CD8-positive, alpha-beta memory T cell (primary cell): Measurements from ENCODE around the gene RPS6KL1. TPM values are rescaled to one million over a fixed set of nuclear protein-coding genes. Genes with fewer than 3 reads are reported as not detected.

Experiments
- CTCF ChIA-PET: fragments of 350-600 bp; sonication (Branson Sonifier 250); formaldehyde crosslinking; loops from one replicate; lab custom pipeline; 2021; ENCODE audit warnings: antibody characterized with exemption; lab: Charles Lee
- POLR2A ChIA-PET: fragments of 350-600 bp; sonication (Branson Sonifier 250); formaldehyde crosslinking; loops from one replicate; lab custom pipeline; 2021; ENCODE audit warnings: antibody characterized with exemption; lab: Charles Lee
- DNase-seq, 5 donors: peaks; one replicate each; pipeline versions ENCODE4 v3.0.0 to v3.0.0-alpha.2; 2020 to 2022; ENCODE audit warnings: mixed read lengths in 1 of 5
- H3K27ac ChIP-seq: one replicate; pipeline ENCODE4 v1.7.0; 2013; ENCODE audit warnings: low read depth, mild to moderate bottlenecking, low read length, moderate library complexity
- H3K27me3 ChIP-seq: 2 replicates; pipeline ENCODE4 v1.7.0; 2013; ENCODE audit warnings: low read length, mild to moderate bottlenecking; ENCODE audit not compliant: insufficient read depth, poor library complexity, severe bottlenecking
- H3K36me3 ChIP-seq: 2 replicates; pipeline ENCODE4 v1.7.0; 2013; ENCODE audit warnings: mild to moderate bottlenecking, low read length, moderate library complexity; ENCODE audit not compliant: insufficient read depth
- H3K4me1 ChIP-seq: 2 replicates; pipeline ENCODE4 v1.7.0; 2013; ENCODE audit warnings: mild to moderate bottlenecking, low read length, moderate library complexity; ENCODE audit not compliant: insufficient read depth
- H3K4me3 ChIP-seq: 2 replicates; pipeline ENCODE4 v1.7.0; 2013; ENCODE audit warnings: mild to moderate bottlenecking, low read length
- H3K9me3 ChIP-seq: 2 replicates; pipeline ENCODE4 v1.7.0; 2013; ENCODE audit warnings: mild to moderate bottlenecking, low read length
- H3K27ac Mint-ChIP-seq, 8 donors: one replicate each; pipeline ENCODE4 v1.8.0; 2020 to 2021; ENCODE audit warnings: mixed read lengths in 8 of 8, mild to moderate bottlenecking in 6 of 8, inconsistent platforms in 3 of 8, moderate library complexity in 3 of 8
- H3K27me3 Mint-ChIP-seq, 2 donors: one replicate each; pipeline ENCODE4 v1.8.0; 2020 to 2021; ENCODE audit warnings: mixed read lengths in 2 of 2, mild to moderate bottlenecking in 1 of 2, moderate library complexity in 1 of 2
- H3K36me3 Mint-ChIP-seq, 3 donors: one replicate each; pipeline ENCODE4 v1.8.0; 2020 to 2021; ENCODE audit warnings: mixed read lengths in 3 of 3, inconsistent platforms in 1 of 3, mild to moderate bottlenecking in 1 of 3
- H3K4me1 Mint-ChIP-seq, 3 donors: one replicate each; pipeline ENCODE4 v1.8.0; 2020 to 2021; ENCODE audit warnings: mixed read lengths in 3 of 3, inconsistent platforms in 1 of 3, mild to moderate bottlenecking in 1 of 3
- H3K4me3 Mint-ChIP-seq, 7 donors: one replicate each; pipeline ENCODE4 v1.8.0; 2020 to 2021; ENCODE audit warnings: mixed read lengths in 7 of 7, mild to moderate bottlenecking in 6 of 7, moderate library complexity in 4 of 7, inconsistent platforms in 2 of 7
- H3K9me3 Mint-ChIP-seq, 5 donors: one replicate each; pipeline ENCODE4 v1.8.0; 2020 to 2022; ENCODE audit warnings: mixed read lengths in 5 of 5, mild to moderate bottlenecking in 3 of 5, moderate library complexity in 2 of 5, inconsistent platforms in 1 of 5
- polyA plus RNA-seq: library from polyadenylated mRNA; unstranded; fragments of 300-500 nt; fragmentation: Illumina TruSeq; gene quantifications from one replicate; pipeline ENCODE4 v1.2.3, GENCODE V29; 2021
- total RNA-seq, 2 experiments: library from RNA; stranded (reverse); gene quantifications; one replicate each; pipeline ENCODE4 v1.2.3, GENCODE V29; 2021

The RPS6KL1 gene
- total and polyA plus RNA-seq, 3 experiments from 2014 or later, result 4.8 to 5.0 TPM; not detected in 1

DNA sequence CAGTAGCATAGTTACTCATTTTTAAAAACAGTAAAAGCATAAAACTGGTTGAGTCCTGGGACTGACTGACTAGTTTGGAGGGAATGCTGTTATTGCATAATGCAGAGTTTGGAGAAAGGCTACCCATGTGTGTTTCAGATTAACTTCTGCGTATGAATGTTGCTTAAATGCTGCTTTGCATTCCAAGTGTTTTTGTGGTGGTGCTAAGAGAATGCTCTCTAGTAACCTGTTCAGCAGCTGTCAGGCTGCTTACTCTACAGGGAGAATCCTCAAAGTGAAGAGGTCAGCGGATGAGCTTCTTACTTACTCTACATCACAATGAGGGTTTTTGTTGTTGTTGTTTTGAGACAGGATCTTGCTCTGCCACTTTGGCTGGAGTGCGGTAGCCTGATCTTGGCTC, 37.1 kb downstream of the RPS6KL1 start:
- no peak for DNase-seq
- Mint-ChIP-seq H3K27me3 (no peaks in the 10 kb centered on the region), H3K36me3 (peaks cover 0 to 57% (median 6%) of the 10 kb centered on the region in 3 donors), H3K4me1 (peaks cover 66 to 77% (median 70%) of the 10 kb centered on the region in 3 donors), H3K27ac (peak overlapping the region; percentile 19 to 92 (median 76)), H3K4me3 (peak overlapping the region in 4 of 7 donors; percentile 10 to 44 (median 28)), H3K9me3 (no peaks in the 10 kb centered on the region)
- H3K9me3 ChIP-seq, result no peaks in the 10 kb centered on the region
- peaks cover 11% of the 10 kb centered on the region for H3K36me3 ChIP-seq
- peaks cover 50% of the 10 kb centered on the region for H3K4me1 ChIP-seq
- H3K27me3 ChIP-seq, result no peaks in the 10 kb centered on the region
- ChIA-PET CTCF (interaction anchor here (1.1 to 1.5 kb wide), 2 partner anchors 9 to 19 kb away, joined by 4 read pairs; partner anchors contain the start of gene PROX2), POLR2A (no interaction called here)
- no peak overlapping the region for H3K4me3 ChIP-seq
- no peak overlapping the region for H3K27ac ChIP-seq

DNA sequence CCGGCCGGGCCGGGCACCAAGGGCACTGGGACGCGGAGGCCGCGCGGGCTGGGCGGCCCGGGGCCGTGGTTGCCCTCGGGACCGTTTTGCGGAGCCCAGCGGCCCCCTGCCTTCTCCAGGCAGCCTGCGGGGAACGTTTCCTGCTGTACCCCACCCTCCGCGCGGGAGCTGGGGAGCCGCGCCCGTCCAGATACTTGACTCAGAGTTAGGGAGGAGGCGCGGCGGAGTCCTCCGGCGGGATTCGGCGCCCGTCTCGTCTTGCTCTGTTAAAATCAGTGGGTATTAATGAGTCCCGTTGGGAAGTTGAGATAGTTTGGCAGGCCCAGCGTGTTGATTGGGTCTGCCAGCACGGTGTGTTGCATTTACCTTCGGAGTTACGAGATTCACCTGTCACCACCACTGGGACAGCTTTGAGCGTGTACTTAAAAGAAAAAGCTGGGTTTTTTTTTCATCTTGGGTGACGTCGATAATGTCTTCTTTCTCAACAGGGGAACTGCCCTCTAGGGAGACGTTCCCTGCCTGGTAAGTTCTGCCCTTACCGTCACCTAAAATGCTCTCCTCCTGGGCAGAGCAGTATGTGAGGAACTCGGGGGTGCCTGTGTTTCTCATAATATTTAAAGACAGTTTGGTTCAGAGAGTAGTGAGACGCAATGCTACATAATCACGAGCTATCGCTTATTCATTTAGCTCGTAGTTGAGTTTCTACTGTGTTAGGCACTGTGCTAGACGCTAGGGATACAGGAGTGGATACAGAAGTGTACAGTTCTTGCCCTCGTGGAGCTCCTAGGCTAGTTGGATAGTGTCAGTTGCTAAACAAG, 40.7 kb downstream of the RPS6KL1 start:
- ChIA-PET CTCF (interaction anchor here (0.9 to 12.1 kb wide), 11 partner anchors 8 to 273 kb away, joined by 3 to 125 read pairs (median 6); no protein-coding TSS in a partner anchor), POLR2A (interaction anchor here (0.7 to 2.1 kb wide), 5 partner anchors 14 to 264 kb away, joined by 3 to 14 read pairs (median 5); no protein-coding TSS in a partner anchor)
- H3K27ac ChIP-seq, result peak overlapping the region; percentile 93
- Mint-ChIP-seq H3K27me3 (no peaks in the 10 kb centered on the region), H3K9me3 (no peaks in the 10 kb centered on the region), H3K36me3 (peaks cover 0 to 33% (median 2%) of the 10 kb centered on the region in 3 donors), H3K4me1 (peaks cover 60 to 81% (median 72%) of the 10 kb centered on the region in 3 donors), H3K4me3 (peak overlapping the region; percentile 97 to 100 (median 99)), H3K27ac (peak overlapping the region; percentile 91 to 100 (median 99))
- H3K36me3 ChIP-seq, result no peaks in the 10 kb centered on the region
- H3K4me3 ChIP-seq, result peak overlapping the region; percentile 92
- H3K4me1 ChIP-seq, result peaks cover 37% of the 10 kb centered on the region
- peak; percentile 41 to 78 (median 67) for DNase-seq
- no peaks in the 10 kb centered on the region for H3K27me3 ChIP-seq
- no peaks in the 10 kb centered on the region for H3K9me3 ChIP-seq

DNA sequence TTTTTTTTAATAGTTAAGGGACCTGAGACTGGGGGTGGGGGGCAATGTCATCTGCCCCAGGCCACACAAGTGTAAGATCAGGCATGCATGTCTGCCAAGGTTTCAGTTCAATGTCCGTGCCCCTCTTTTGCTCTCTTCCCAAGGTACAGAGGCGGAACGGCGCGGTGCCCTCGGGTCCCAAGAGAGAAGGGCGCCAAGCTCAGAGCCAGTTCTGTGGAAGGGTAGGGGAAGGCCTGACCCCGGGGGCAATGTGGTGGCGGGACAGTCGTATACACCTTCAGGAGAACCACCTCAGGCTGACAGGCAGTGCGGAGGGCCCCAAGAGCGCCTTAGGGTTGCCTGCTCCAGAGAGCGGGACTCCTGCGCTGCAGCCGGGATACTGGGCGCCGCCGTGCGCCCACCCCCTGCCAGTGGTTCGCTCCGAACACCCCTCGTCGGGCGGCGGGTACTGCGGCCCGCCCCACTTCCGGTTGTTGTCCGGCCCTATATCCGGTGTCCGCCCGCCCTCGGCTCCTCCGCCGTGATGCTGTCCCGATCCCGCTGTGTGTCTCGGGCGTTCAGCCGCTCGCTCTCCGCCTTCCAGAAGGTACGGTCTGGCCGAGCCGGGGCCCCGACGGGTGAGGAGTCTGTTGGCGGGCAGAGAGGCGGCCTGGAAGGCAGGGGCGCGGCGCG, 41.5 kb downstream of the RPS6KL1 start, which contains the start of gene DLST:
Gene DLST, plus strand, starts transcription at position 486 of the 672 bp plus-strand sequence. Its CDS starts 38 bp downstream, at position 524.
- Mint-ChIP-seq H3K36me3 (peaks cover 0 to 33% (median 2%) of the 10 kb centered on the region in 3 donors), H3K27me3 (peaks cover 0 to 1% of the 10 kb centered on the region in 2 donors), H3K4me3 (peak within 1 kb of the TSS; percentile 97 to 100 (median 99)), H3K4me1 (peaks cover 60 to 76% (median 71%) of the 10 kb centered on the region in 3 donors), H3K27ac (peak within 1 kb of the TSS; percentile 91 to 100 (median 99)), H3K9me3 (no peaks in the 10 kb centered on the region)
- Histone ChIP-seq H3K9me3 (no peaks in the 10 kb centered on the region), H3K27ac (peak within 1 kb of the TSS; percentile 93), H3K36me3 (no peaks in the 10 kb centered on the region), H3K4me3 (peak within 1 kb of the TSS; percentile 92), H3K4me1 (peaks cover 39% of the 10 kb centered on the region), H3K27me3 (no peaks in the 10 kb centered on the region)
- DNase-seq, result peak; percentile 76 to 89 (median 81)
- ChIA-PET CTCF (interaction anchor here (1.0 to 12.1 kb wide), 7 partner anchors 9 to 272 kb away, joined by 3 to 125 read pairs (median 7); no protein-coding TSS in a partner anchor), POLR2A (interaction anchor here (0.7 to 2.1 kb wide), 3 partner anchors 14 to 244 kb away, joined by 5 to 14 read pairs (median 5); no protein-coding TSS in a partner anchor)

DNA sequence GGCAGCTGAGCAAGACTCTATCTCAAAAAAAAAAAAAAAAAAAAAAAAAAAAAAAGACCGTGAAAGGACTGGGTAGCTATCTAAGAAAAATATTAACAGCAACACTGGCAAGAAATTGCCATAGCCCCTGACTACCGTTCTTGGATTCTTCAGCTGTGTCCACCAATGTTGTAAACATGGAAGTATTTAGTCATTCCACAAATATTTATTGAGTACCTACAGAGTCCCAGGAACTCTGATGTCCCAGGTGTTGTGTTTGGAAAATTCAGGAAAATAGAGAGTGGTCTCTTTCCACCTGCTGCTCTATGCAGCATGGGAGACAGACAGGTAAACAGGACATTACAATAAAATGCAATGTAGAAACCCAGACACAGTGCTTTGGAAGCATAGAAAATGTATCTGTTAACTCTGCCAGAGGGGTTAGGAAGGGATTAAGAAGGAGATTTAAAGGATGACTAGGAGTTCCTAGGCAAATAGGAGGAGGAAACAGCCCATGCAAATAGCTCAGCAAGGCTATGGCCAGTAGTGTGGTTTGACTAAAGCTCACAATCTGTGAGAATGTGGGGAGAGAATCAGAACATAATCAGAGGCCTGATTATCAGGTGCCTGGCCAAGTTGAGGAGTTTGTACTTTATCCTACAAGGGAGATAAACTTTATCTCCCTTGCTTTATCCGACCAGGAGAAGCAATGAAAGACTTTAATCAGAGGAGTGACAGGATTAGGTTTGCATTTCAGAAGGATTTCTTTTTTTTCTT, 43.5 kb downstream of the RPS6KL1 start:
- H3K27ac ChIP-seq, result no peak overlapping the region
- no peak overlapping the region for H3K4me3 ChIP-seq
- no peaks in the 10 kb centered on the region for H3K27me3 ChIP-seq
- no peak for DNase-seq
- Mint-ChIP-seq H3K27me3 (peaks cover 0 to 1% of the 10 kb centered on the region in 2 donors), H3K4me3 (peak overlapping the region in 5 of 7 donors; percentile 7 to 85 (median 47)), H3K27ac (peak overlapping the region in 7 of 8 donors; percentile 53 to 91 (median 75)), H3K4me1 (peaks cover 55 to 72% (median 66%) of the 10 kb centered on the region in 3 donors), H3K36me3 (peaks cover 0 to 16% (median 0%) of the 10 kb centered on the region in 3 donors), H3K9me3 (no peaks in the 10 kb centered on the region)
- H3K4me1 ChIP-seq, result peaks cover 46% of the 10 kb centered on the region
- H3K36me3 ChIP-seq, result no peaks in the 10 kb centered on the region
- POLR2A ChIA-PET, result interaction anchor here (0.7 kb wide), 1 partner anchor 12 kb away, joined by 4 read pairs; no protein-coding TSS in a partner anchor
- CTCF ChIA-PET, result interaction anchor here (1.1 to 12.1 kb wide), 6 partner anchors 9 to 50 kb away, joined by 3 to 125 read pairs (median 4); no protein-coding TSS in a partner anchor
- no peaks in the 10 kb centered on the region for H3K9me3 ChIP-seq

DNA sequence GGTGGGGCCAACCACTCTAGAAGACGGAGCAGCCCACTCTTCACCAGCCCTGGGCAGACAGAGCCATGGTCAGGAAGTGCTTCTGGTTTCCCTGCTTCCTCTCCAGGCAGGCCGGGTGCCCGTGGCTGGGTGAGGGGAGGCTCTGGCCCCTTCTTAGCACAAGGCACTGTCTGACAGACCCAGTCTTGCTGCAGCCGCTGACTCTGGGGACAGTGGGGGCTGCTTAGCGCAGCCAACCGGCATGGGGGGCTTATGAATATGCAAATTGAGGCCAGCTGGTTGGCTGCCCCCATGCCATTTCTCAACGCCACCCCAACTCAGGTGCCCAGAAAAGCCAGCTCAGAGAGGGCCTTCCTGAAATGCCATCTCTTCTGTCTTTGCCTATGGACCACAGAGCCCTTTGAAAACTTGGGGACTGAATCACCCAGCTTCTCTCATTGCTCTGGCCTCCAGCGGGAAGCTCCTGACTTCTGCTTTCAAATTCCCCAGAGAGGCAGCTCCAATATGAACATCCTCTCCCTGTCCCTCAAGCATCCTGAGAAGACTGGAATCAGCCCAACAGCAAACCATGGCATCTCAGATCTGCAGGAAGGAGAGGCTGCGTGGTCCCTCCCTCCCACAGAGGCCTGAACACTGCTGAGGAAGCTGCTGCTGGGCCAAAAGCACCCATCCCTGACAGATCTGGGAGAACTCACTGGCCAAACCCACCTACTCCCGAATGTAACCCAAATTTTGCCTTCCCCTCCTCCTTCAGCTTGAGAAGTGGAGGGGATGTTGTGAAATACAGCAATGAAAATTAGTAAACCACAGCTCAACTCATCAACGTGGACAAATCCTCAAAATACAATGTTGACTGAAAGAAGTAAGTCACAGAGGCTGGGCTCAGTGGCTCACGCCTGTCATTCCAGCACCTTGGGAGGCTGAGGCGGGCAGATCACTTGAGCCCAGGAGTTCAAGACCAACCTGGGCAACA, 46.8 kb downstream of the RPS6KL1 start, which contains the start of gene PROX2:
Gene PROX2, minus strand, starts transcription at position 205 of the 973 bp plus-strand sequence. CDS start 12,311 bp downstream, outside the sequence.
- Mint-ChIP-seq H3K4me1 (peaks cover 30 to 49% (median 43%) of the 10 kb centered on the region in 3 donors), H3K9me3 (no peaks in the 10 kb centered on the region), H3K27me3 (peaks cover 0 to 1% of the 10 kb centered on the region in 2 donors), H3K36me3 (peaks cover 0 to 3% (median 0%) of the 10 kb centered on the region in 3 donors), H3K4me3 (peak within 1 kb of the TSS; percentile 35 to 71 (median 63)), H3K27ac (peak within 1 kb of the TSS; percentile 34 to 94 (median 80))
- ChIA-PET CTCF (interaction anchor here (0.7 to 12.1 kb wide), 5 partner anchors 8 to 649 kb away, joined by 3 to 125 read pairs (median 4); no protein-coding TSS in a partner anchor), POLR2A (interaction anchor here (0.9 kb wide), 1 partner anchor 113 kb away, joined by 3 read pairs; the partner anchor contains the start of gene YLPM1)
- Histone ChIP-seq H3K27ac (no peak within 1 kb of the TSS), H3K36me3 (no peaks in the 10 kb centered on the region), H3K4me1 (peaks cover 22% of the 10 kb centered on the region), H3K9me3 (no peaks in the 10 kb centered on the region), H3K4me3 (peak within 1 kb of the TSS; percentile 6), H3K27me3 (no peaks in the 10 kb centered on the region)
- DNase-seq, result peak in 4 of 5 donors; percentile 8 to 52 (median 20)

DNA sequence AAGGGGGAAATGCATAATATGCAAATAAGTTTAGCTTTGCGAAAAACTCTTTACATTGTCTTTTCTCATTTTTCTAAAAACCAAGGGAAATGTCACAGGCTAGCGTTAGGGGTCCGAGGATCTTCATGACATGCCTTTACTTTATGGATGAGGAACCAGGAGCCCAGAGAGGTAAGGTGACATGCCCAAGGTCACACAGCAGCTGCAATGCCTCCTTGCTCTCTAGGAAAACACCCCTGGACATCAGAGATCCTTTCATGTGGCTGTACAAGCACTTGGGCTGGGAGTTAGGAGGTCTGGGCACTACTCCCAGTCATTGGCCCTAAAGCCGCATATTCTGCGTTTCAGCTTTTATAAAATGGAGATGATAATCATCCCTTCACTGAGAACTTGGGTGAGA, 47.9 kb downstream of the RPS6KL1 start:
- no peak for DNase-seq
- H3K36me3 ChIP-seq, result no peaks in the 10 kb centered on the region
- no peaks in the 10 kb centered on the region for H3K9me3 Mint-ChIP-seq
- peak overlapping the region in 5 of 7 donors; percentile 12 to 71 (median 51) for H3K4me3 Mint-ChIP-seq
- H3K4me1 Mint-ChIP-seq, result peaks cover 23 to 40% (median 33%) of the 10 kb centered on the region in 3 donors
- no peak overlapping the region for H3K27ac ChIP-seq
- no peaks in the 10 kb centered on the region for H3K36me3 Mint-ChIP-seq
- ChIA-PET CTCF (interaction anchor here (9.7 to 12.1 kb wide), 2 partner anchors 13 to 31 kb away, joined by 84 to 125 read pairs; no protein-coding TSS in a partner anchor), POLR2A (no interaction called here)
- peaks cover 17% of the 10 kb centered on the region for H3K4me1 ChIP-seq
- H3K27me3 Mint-ChIP-seq, result peaks cover 0 to 1% of the 10 kb centered on the region in 2 donors
- H3K27me3 ChIP-seq, result no peaks in the 10 kb centered on the region
- H3K4me3 ChIP-seq, result no peak overlapping the region
- peak overlapping the region in 7 of 8 donors; percentile 34 to 92 (median 67) for H3K27ac Mint-ChIP-seq
- H3K9me3 ChIP-seq, result no peaks in the 10 kb centered on the region
